Measurements from ENCODE around the gene SH2B3. TPM values are rescaled to one million over a fixed set of nuclear protein-coding genes. Genes with fewer than 3 reads are reported as not detected.
A peak's percentile ranks its signal among the peaks of the same experiment; 100 is the strongest.

SH2B3 gene
- total RNA-seq, 1 experiment from 2014 or later, result 16.7 TPM

GRCh38 chr12:111444925-111445725 is 39.4 kb downstream of the SH2B3 start:
- no peaks in the 10 kb centered on the region for H3K27me3 ChIP-seq (ENCODE audit: low read length)

GRCh38 chr12:111445726-111446581 is 40.2 kb downstream of the SH2B3 start:
- Histone ChIP-seq H3K27me3 (ENCODE audit: low read length) (no peaks in the 10 kb centered on the region), H3K36me3 (ENCODE audit: insufficient read depth, low read length) (peaks cover 27% of the 10 kb centered on the region), H3K4me3 (ENCODE audit: low read length) (no peak overlapping the region), H3K9me2 (replicated peaks; ENCODE audit: insufficient read depth, low read length) (no peaks in the 10 kb centered on the region), H3K4me1 (ENCODE audit: low read length) (peaks cover 48% of the 10 kb centered on the region), H3K27ac (ENCODE audit: low read length) (peak overlapping the region; percentile 40; the same call in 1 of the 2 replicates), H2AFZ (ENCODE audit: low read length) (no peak overlapping the region), H3K9ac (ENCODE audit: low read length) (peak overlapping the region; percentile 16; the same call in 1 of the 2 replicates), H3K4me2 (ENCODE audit: low read depth, low read length, poor library complexity, severe bottlenecking) (no peak overlapping the region), H3K9me3 (ENCODE audit: low read length) (no peaks in the 10 kb centered on the region), H4K20me1 (ENCODE audit: insufficient read depth, low read depth, low read length) (peaks cover 4% of the 10 kb centered on the region), H3K79me2 (ENCODE audit: low read length) (peaks cover 46% of the 10 kb centered on the region)
- DNase-seq, result no peak

More at GRCh38 chr12:111444925-111445725, 39.4 kb downstream of the SH2B3 start:
- no peaks in the 10 kb centered on the region for H3K9me3 ChIP-seq (ENCODE audit: low read length)
- no peak overlapping the region for H2AFZ ChIP-seq (ENCODE audit: low read length)
- H3K4me2 ChIP-seq (ENCODE audit: low read depth, low read length, poor library complexity, severe bottlenecking), result no peak overlapping the region
- DNase-seq, result peak; percentile 71
- no peak overlapping the region for H3K4me3 ChIP-seq (ENCODE audit: low read length)
- peak overlapping the region; percentile 40 for H3K27ac ChIP-seq (ENCODE audit: low read length)
- peaks cover 44% of the 10 kb centered on the region for H3K79me2 ChIP-seq (ENCODE audit: low read length)
- H3K9me2 ChIP-seq (replicated peaks; ENCODE audit: insufficient read depth, low read length), result no peaks in the 10 kb centered on the region
- peaks cover 4% of the 10 kb centered on the region for H4K20me1 ChIP-seq (ENCODE audit: insufficient read depth, low read depth, low read length)
- peaks cover 40% of the 10 kb centered on the region for H3K4me1 ChIP-seq (ENCODE audit: low read length)
- H3K36me3 ChIP-seq (ENCODE audit: insufficient read depth, low read length), result peaks cover 19% of the 10 kb centered on the region
- H3K9ac ChIP-seq (ENCODE audit: low read length), result peak overlapping the region; percentile 16; the same call in 1 of the 2 replicates

DNA sequence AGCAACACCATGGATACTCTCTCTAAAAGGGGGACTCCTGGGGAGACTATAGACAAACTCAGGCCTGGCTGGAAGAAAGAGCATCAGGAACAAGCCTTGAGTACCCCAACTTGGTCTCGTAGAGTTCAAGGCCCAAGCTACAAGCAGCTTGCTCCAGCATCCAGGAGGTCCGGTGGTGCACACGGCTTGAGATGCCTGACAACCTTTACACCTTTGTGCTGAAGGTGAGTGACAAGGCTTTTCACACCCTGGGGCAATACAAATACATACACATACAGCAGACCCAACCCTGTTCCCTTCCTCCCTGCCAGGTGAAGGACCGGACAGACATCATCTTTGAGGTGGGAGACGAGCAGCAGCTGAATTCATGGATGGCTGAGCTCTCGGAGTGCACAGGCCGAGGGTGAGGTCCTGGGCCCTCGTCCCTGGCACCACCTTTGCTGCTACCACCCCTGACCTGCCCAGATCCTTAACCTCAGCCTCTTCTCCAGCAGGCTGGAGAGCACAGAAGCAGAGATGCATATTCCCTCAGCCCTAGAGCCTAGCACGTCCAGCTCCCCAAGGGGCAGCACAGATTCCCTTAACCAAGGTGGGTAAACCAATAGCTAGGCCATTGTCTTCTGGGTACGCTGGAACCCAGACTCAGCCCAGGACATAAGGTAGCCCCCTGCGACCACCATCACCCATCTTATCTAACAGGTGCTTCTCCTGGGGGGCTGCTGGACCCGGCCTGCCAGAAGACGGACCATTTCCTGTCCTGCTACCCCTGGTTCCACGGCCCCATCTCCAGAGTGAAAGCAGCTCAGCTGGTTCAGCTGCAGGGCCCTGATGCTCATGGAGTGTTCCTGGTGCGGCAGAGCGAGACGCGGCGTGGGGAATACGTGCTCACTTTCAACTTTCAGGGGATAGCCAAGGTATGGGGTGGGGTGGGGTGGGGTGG is 41.2 kb downstream of the SH2B3 start:
- H3K4me3 ChIP-seq (ENCODE audit: low read length), result no peak overlapping the region
- peaks cover 34% of the 10 kb centered on the region for H3K36me3 ChIP-seq (ENCODE audit: insufficient read depth, low read length)
- no peaks in the 10 kb centered on the region for H3K9me3 ChIP-seq (ENCODE audit: low read length)
- H3K4me2 ChIP-seq (ENCODE audit: low read depth, low read length, poor library complexity, severe bottlenecking), result no peak overlapping the region
- H4K20me1 ChIP-seq (ENCODE audit: insufficient read depth, low read depth, low read length), result peaks cover 4% of the 10 kb centered on the region
- DNase-seq, result no peak
- no peaks in the 10 kb centered on the region for H3K27me3 ChIP-seq (ENCODE audit: low read length)
- H2AFZ ChIP-seq (ENCODE audit: low read length), result no peak overlapping the region
- no peak overlapping the region for H3K27ac ChIP-seq (ENCODE audit: low read length)
- H3K9ac ChIP-seq (ENCODE audit: low read length), result no peak overlapping the region
- peaks cover 49% of the 10 kb centered on the region for H3K4me1 ChIP-seq (ENCODE audit: low read length)
- H3K9me2 ChIP-seq (replicated peaks; ENCODE audit: insufficient read depth, low read length), result no peaks in the 10 kb centered on the region
- peaks cover 44% of the 10 kb centered on the region for H3K79me2 ChIP-seq (ENCODE audit: low read length)

- Histone ChIP-seq H3K9me2 (replicated peaks; ENCODE audit: insufficient read depth, low read length) (no peaks in the 10 kb centered on the region), H3K4me1 (ENCODE audit: low read length) (peaks cover 49% of the 10 kb centered on the region), H2AFZ (ENCODE audit: low read length) (no peak overlapping the region), H3K27me3 (ENCODE audit: low read length) (no peaks in the 10 kb centered on the region), H3K4me2 (ENCODE audit: low read depth, low read length, poor library complexity, severe bottlenecking) (no peak overlapping the region), H3K9me3 (ENCODE audit: low read length) (no peaks in the 10 kb centered on the region), H3K4me3 (ENCODE audit: low read length) (no peak overlapping the region), H3K9ac (ENCODE audit: low read length) (no peak overlapping the region), H4K20me1 (ENCODE audit: insufficient read depth, low read depth, low read length) (peaks cover 4% of the 10 kb centered on the region), H3K36me3 (ENCODE audit: insufficient read depth, low read length) (peaks cover 34% of the 10 kb centered on the region), H3K27ac (ENCODE audit: low read length) (no peak overlapping the region), H3K79me2 (ENCODE audit: low read length) (peaks cover 39% of the 10 kb centered on the region)
- no peak for DNase-seq
These were observed 42.0 kb downstream of the SH2B3 start for GRCh38 chr12:111447571-111448265.

DNA sequence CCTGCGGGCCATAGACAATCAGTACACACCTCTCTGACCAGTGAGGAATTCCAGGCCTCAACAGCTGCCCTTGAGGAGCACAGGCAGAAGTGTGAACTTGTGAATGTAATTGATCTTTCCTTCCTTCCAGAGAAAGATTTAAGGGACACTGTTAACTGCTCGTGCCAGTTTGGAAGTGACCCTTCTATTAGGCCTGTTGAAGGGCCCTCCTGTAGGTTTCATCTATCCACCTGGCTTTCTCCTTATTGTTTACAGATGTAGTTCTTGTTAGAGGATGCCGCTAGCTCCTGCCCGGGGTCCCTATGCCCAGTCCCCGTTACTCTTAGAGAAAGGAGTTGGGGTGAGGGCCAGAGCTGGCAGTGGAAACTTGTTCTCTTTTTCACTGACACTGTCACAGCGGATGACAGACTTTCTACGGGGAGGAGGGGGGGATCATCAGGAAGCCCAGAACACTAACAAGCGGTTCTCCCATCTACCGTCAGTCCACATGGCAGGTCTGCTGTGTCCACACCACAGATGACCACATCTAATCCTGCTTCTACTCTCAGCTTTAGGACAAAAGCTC is 42.6 kb downstream of the SH2B3 start:
- Histone ChIP-seq H3K4me2 (ENCODE audit: low read depth, low read length, poor library complexity, severe bottlenecking) (peak overlapping the region; percentile 9), H3K36me3 (ENCODE audit: insufficient read depth, low read length) (peaks cover 34% of the 10 kb centered on the region), H3K9me2 (replicated peaks; ENCODE audit: insufficient read depth, low read length) (no peaks in the 10 kb centered on the region), H3K4me1 (ENCODE audit: low read length) (peaks cover 49% of the 10 kb centered on the region), H2AFZ (ENCODE audit: low read length) (no peak overlapping the region), H3K9me3 (ENCODE audit: low read length) (no peaks in the 10 kb centered on the region), H3K4me3 (ENCODE audit: low read length) (no peak overlapping the region), H3K9ac (ENCODE audit: low read length) (peak overlapping the region; percentile 41; the same call in 1 of the 2 replicates), H3K27me3 (ENCODE audit: low read length) (no peaks in the 10 kb centered on the region), H4K20me1 (ENCODE audit: insufficient read depth, low read depth, low read length) (peaks cover 4% of the 10 kb centered on the region), H3K27ac (ENCODE audit: low read length) (peak overlapping the region; percentile 26), H3K79me2 (ENCODE audit: low read length) (peaks cover 37% of the 10 kb centered on the region)
- DNase-seq, result no peak

DNA sequence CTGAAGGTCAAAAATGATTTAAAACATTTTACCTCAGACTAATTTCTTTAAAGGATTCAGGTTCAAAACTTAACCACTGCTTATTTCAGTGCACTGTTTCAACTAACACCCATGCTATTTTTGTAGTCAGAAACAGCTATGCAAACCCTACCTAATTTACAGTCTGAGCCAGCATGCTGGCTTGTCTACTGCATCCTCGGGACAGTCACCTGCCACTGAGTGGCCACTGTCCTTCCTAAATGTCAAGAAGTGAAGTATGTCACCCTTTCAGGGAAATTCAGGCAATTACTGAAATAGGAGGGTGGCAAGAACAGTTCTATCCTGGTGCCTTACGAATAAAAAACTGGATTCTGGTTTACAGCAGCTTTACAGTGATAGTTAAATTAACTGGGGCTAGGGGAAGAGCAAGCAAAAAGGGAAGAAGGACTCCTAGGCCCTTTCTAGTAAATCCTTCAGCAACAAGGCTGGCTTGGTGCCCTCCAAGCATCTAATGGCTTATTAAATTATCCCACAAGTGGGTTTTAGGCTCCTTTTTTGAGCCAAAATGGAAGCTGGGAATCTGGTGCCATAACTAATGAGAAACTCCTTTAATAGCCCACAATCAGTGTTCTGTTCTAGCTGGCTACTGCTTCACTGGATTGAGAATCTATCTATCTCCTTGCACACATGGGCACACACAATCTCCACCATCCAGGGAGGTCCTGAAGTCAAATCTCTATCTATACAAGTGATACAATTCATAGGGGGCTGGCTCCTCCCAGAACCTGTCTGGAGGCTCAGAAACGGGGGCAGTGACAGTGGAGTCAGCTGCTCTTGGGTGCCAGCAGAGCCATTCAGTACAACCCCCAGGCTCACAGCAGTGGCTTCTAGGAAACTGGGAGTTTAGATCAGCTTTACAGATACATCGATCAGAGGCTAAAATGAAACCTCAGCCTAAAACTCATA is 43.4 kb downstream of the SH2B3 start:
- peaks cover 49% of the 10 kb centered on the region for H3K4me1 ChIP-seq (ENCODE audit: low read length)
- no peaks in the 10 kb centered on the region for H3K9me2 ChIP-seq (replicated peaks; ENCODE audit: insufficient read depth, low read length)
- H2AFZ ChIP-seq (ENCODE audit: low read length), result no peak overlapping the region
- H3K9me3 ChIP-seq (ENCODE audit: low read length), result no peaks in the 10 kb centered on the region
- peak overlapping the region; percentile 26 for H3K27ac ChIP-seq (ENCODE audit: low read length)
- peak overlapping the region; percentile 9 for H3K4me2 ChIP-seq (ENCODE audit: low read depth, low read length, poor library complexity, severe bottlenecking)
- peaks cover 36% of the 10 kb centered on the region for H3K79me2 ChIP-seq (ENCODE audit: low read length)
- H4K20me1 ChIP-seq (ENCODE audit: insufficient read depth, low read depth, low read length), result peaks cover 4% of the 10 kb centered on the region
- H3K9ac ChIP-seq (ENCODE audit: low read length), result peak overlapping the region; percentile 41; the same call in 1 of the 2 replicates
- peaks cover 34% of the 10 kb centered on the region for H3K36me3 ChIP-seq (ENCODE audit: insufficient read depth, low read length)
- no peak for DNase-seq
- H3K27me3 ChIP-seq (ENCODE audit: low read length), result no peaks in the 10 kb centered on the region
- no peak overlapping the region for H3K4me3 ChIP-seq (ENCODE audit: low read length)
